Fibroblast of lung (primary cell): ENCODE data around the gene RTKN. TPM values are rescaled to one million over a fixed set of nuclear protein-coding genes. Genes with fewer than 3 reads are reported as not detected.

Experiments used
- DNase-seq, 2 donors: peaks; one replicate each; pipeline versions ENCODE4 v3.0.0 to v3.0.0-alpha.2; 2010; ENCODE audit warnings: low read depth in 2 of 2
- H2AFZ ChIP-seq: 2 replicates; pipeline ENCODE4 v1.5.1; 2012; ENCODE audit warnings: low read length, control low read depth, inconsistent platforms
- H3K27ac ChIP-seq: 2 replicates; pipeline ENCODE4 v1.5.1; 2011; ENCODE audit warnings: low read length, control low read depth; ENCODE audit not compliant: insufficient read depth
- H3K27me3 ChIP-seq: 2 replicates; pipeline ENCODE4 v1.5.1; 2011; ENCODE audit warnings: mild to moderate bottlenecking, low read length; ENCODE audit not compliant: control insufficient read depth, insufficient read depth
- H3K36me3 ChIP-seq: 2 replicates; pipeline ENCODE4 v1.5.1; 2011; ENCODE audit warnings: low read length; ENCODE audit not compliant: control insufficient read depth, insufficient read depth
- H3K4me1 ChIP-seq: 2 replicates; pipeline ENCODE4 v1.5.1; 2011; ENCODE audit warnings: low read length; ENCODE audit not compliant: control insufficient read depth, insufficient read depth; ENCODE audit errors: extremely low read depth
- H3K4me2 ChIP-seq: 2 replicates; pipeline ENCODE4 v1.5.1; 2011; ENCODE audit warnings: low read length, control low read depth; ENCODE audit not compliant: insufficient read depth; ENCODE audit errors: extremely low read depth
- H3K4me3 ChIP-seq, 4 experiments: fragments of 200-600 bp in 1 of 4; sonication (generic) in 1 of 4; replicated peaks in 1 of 4; 2 replicates each; pipeline ENCODE4 v1.5.1; 2011 to 2016; ENCODE audit warnings: low read length in 4 of 4, low read depth in 3 of 4, mild to moderate bottlenecking in 3 of 4, control low read depth in 2 of 4, inconsistent platforms in 1 of 4, mixed read lengths in 1 of 4; ENCODE audit not compliant: insufficient read depth in 1 of 4; ENCODE audit errors: control extremely low read depth in 1 of 4
- H3K79me2 ChIP-seq: 2 replicates; pipeline ENCODE4 v1.5.1; 2012; ENCODE audit warnings: mild to moderate bottlenecking, low read length, inconsistent platforms; ENCODE audit not compliant: control insufficient read depth, insufficient read depth
- H3K9ac ChIP-seq: 2 replicates; pipeline ENCODE4 v1.5.1; 2011; ENCODE audit warnings: mild to moderate bottlenecking, low read length, control low read depth; ENCODE audit not compliant: insufficient read depth
- H3K9me3 ChIP-seq: 2 replicates; pipeline ENCODE4 v1.5.1; 2012; ENCODE audit warnings: low read depth, low read length; ENCODE audit not compliant: control insufficient read depth, insufficient read depth
- H4K20me1 ChIP-seq: 2 replicates; pipeline ENCODE4 v1.5.1; 2011; ENCODE audit warnings: low read length; ENCODE audit not compliant: control insufficient read depth, insufficient read depth; ENCODE audit errors: extremely low read depth
- EZH2 ChIP-seq: IDR thresholded peaks from 2 replicates; pipeline ENCODE4 v1.5.1; 2012; ENCODE audit warnings: low read length, control low read depth, mild to moderate bottlenecking; ENCODE audit errors: missing control alignments
- polyA plus RNA-seq, 2 donors: library from polyadenylated mRNA; depleted of rRNA in 1 of 2; stranded (reverse) in 1 of 2; unstranded in 1 of 2; fragments of >200 nt; gene quantifications; 2 replicates each; pipeline ENCODE4 v1.2.1, GENCODE V29; 2011 to 2012; ENCODE audit warnings: missing spikeins in 1 of 2
- total RNA-seq: library from RNA; depleted of rRNA; stranded (reverse); fragments of >200 nt; gene quantifications from 2 replicates; pipeline ENCODE4 v1.2.1, GENCODE V29; 2014
- TF ChIP-seq, protein P1 (sequence below), 2 donors: IDR thresholded peaks in 1 of 2; conservative IDR thresholded peaks in 1 of 2; 1 replicate in 1 of 2; 2 replicates in 1 of 2; pipeline ENCODE4 v1.5.1; 2011 to 2012; ENCODE audit warnings: low read length in 2 of 2, control low read depth in 1 of 2, inconsistent platforms in 1 of 2, low read depth in 1 of 2, mild to moderate bottlenecking in 1 of 2

The RTKN gene
- total and polyA plus RNA-seq, 2 donors (not counting 1 experiment from before 2014, with no cell fraction given): 8.3 to 16.0 TPM

DNA sequence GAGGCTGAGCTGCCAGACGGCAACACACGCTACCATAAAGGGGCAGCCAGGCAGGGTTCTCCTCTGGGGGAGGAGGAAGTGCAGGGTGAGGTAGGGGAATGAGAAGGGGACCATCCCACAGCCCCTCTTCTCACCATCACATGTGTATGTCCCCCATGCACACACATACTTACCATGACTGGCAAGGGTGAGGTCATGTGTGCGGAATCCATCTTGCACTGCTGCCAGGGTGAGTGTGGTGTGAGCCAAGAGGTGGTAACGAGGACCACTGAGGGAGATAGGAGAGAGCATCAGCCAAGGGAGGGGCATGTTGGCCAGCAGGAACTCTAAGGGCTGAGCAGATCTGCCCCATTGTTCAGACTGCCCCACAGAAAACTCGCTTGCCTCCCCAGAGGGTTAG is 13.1 kb downstream of the RTKN start:
- no peaks in the 10 kb centered on the region for H3K9me3 ChIP-seq

DNA sequence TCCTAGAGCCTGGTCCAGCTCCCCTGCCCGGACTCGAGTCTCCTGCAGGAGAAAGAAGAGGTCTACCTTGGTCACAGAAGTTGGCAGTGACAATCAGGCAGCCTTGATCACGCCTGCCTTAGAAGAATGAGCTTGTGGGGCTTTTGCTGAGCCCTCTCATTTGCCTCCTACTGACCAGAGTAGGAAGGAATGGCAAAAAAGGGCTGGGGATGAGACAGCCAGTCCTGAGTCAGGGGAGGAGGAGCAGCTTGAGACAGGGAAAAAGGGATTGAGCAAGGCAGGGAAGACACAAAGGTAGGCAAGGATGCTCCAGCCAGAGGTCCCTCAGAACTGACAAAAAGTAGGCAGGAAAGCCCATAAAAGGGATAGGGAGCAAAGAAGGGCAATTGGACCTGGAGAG is 14.2 kb downstream of the RTKN start:
- no peak overlapping the region for H3K27ac ChIP-seq
- DNase-seq: no peak
- no peaks in the 10 kb centered on the region for H3K27me3 ChIP-seq
- H3K36me3 ChIP-seq: peaks cover 16% of the 10 kb centered on the region
- H2AFZ ChIP-seq: no peak overlapping the region
- H3K4me1 ChIP-seq: peaks cover 2% of the 10 kb centered on the region
- no peak for TF ChIP-seq EZH2
- TF ChIP-seq, protein P1, sequence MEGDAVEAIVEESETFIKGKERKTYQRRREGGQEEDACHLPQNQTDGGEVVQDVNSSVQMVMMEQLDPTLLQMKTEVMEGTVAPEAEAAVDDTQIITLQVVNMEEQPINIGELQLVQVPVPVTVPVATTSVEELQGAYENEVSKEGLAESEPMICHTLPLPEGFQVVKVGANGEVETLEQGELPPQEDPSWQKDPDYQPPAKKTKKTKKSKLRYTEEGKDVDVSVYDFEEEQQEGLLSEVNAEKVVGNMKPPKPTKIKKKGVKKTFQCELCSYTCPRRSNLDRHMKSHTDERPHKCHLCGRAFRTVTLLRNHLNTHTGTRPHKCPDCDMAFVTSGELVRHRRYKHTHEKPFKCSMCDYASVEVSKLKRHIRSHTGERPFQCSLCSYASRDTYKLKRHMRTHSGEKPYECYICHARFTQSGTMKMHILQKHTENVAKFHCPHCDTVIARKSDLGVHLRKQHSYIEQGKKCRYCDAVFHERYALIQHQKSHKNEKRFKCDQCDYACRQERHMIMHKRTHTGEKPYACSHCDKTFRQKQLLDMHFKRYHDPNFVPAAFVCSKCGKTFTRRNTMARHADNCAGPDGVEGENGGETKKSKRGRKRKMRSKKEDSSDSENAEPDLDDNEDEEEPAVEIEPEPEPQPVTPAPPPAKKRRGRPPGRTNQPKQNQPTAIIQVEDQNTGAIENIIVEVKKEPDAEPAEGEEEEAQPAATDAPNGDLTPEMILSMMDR (conservative IDR thresholded peaks at IDR 0.05 in 1 of 2, IDR thresholded peaks at IDR 0.05 in 1 of 2; ENCODE audit: low read depth in 1 of 2, low read length in 2 of 2): no peak
- no peak overlapping the region for H3K4me2 ChIP-seq
- no peaks in the 10 kb centered on the region for H3K79me2 ChIP-seq
- no peak overlapping the region for H3K4me3 ChIP-seq
- no peak overlapping the region for H3K9ac ChIP-seq
- no peaks in the 10 kb centered on the region for H3K9me3 ChIP-seq
- H4K20me1 ChIP-seq: no peaks in the 10 kb centered on the region

More for the DNA sequence above, 13.1 kb downstream of the RTKN start:
- no peak overlapping the region for H2AFZ ChIP-seq
- H3K27me3 ChIP-seq: no peaks in the 10 kb centered on the region
- H3K9ac ChIP-seq: no peak overlapping the region
- H3K27ac ChIP-seq: no peak overlapping the region
- peaks cover 2% of the 10 kb centered on the region for H3K4me1 ChIP-seq
- no peaks in the 10 kb centered on the region for H3K79me2 ChIP-seq
- H3K4me3 ChIP-seq: no peak overlapping the region
- DNase-seq: no peak
- H3K36me3 ChIP-seq: peaks cover 16% of the 10 kb centered on the region
- TF ChIP-seq, protein P1 (conservative IDR thresholded peaks at IDR 0.05 in 1 of 2, IDR thresholded peaks at IDR 0.05 in 1 of 2; ENCODE audit: low read depth in 1 of 2, low read length in 2 of 2): no peak
- TF ChIP-seq EZH2: no peak
- H3K4me2 ChIP-seq: no peak overlapping the region
- H4K20me1 ChIP-seq: no peaks in the 10 kb centered on the region

DNA sequence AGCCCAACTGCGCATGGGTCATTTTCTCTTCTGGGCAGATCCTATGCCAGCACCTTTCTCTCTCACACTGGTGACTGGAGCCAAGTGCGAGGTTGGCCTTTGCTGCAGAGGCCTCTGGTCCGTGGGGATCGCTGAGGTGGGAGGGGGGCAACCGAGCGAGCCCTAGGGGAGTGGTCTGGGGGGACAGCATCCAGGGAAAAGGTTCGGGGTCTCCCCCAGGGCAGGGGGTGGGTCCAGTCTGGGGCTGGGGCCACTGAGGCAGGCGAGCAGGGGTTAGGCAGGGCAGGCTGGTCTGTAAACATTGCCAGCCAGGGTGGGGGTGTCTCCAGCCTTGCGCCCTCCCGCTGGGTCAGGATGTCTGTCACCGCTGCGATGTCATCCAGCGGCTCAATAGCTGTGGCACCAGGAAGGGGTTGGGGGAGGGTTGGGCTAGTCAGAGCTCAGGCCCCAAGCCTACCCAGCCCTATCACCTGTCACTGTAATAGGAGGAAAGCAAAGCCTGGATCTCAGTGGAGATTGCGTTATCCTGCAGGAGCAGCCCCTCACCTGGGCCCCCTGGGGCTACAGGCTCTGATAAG is 15.5 kb downstream of the RTKN start:
- H3K4me2 ChIP-seq: no peak overlapping the region
- no peaks in the 10 kb centered on the region for H4K20me1 ChIP-seq
- H2AFZ ChIP-seq: no peak overlapping the region
- no peak for TF ChIP-seq EZH2
- H3K4me3 ChIP-seq: no peak overlapping the region
- no peak for DNase-seq
- H3K27me3 ChIP-seq: no peaks in the 10 kb centered on the region
- no peaks in the 10 kb centered on the region for H3K79me2 ChIP-seq
- no peaks in the 10 kb centered on the region for H3K9me3 ChIP-seq
- H3K27ac ChIP-seq: no peak overlapping the region
- peaks cover 14% of the 10 kb centered on the region for H3K36me3 ChIP-seq
- H3K9ac ChIP-seq: no peak overlapping the region
- peaks cover 5% of the 10 kb centered on the region for H3K4me1 ChIP-seq
